COLO668 (cell line): ENCODE data around the gene NAA10.

Experiments
- DNase-seq: peaks from one replicate; lab custom pipeline; 2025; ENCODE audit not compliant: unreplicated experiment; lab: John Stamatoyannopoulos, UW

Gene NAA10

DNA sequence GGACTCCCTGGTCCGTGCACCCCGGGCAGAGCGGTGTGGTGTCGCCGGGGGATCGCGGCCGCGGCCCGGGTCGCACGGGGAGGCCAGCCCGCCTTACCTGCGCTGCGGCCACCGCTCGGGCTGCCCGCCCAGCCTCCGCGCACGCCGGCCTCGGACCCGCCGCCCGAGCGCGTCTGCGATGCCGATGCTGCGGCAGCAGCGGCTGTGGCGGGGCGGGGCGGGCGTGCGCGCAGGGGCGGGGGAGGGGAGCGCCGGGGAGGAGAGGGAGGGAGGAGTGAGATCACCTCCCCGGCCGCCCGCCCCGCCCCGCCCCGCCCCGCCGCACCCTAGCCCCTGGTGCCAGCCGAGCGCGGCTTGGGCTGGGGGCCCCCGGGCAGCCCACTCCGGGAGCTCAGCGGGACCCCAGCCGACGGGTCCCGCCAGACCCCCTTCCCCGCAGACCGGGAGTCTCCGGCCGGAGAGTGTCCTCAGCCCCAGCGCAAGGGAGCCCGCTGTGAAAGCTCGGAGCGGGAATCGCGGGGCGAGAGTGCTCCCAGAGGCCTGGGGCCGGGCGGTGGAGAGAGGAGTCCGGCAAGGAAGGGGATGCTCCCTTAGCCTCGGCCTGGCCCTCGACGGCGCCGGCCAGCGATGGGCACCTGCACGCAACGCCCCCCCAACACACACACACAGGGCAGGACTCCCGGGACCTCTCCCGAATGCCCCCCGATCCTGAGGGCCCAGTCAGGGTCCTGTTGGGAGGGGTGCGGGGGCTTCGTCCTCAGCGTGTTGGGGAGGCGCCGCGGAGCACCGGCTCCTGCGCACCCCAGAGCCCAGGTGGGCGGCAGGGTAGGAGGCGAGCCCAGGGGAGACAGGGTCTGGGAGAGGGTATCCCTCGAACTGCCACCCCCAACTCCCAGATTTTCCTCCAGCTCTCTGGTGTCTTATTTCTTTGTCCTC lies 48.6 kb downstream of the NAA10 start, which contains the start of gene L1CAM:
TSS of gene L1CAM (minus strand) at position 206 of the 936 bp plus-strand sequence. CDS start 10,337 bp downstream, outside the sequence.
- DNase-seq: peak; percentile 50

DNA sequence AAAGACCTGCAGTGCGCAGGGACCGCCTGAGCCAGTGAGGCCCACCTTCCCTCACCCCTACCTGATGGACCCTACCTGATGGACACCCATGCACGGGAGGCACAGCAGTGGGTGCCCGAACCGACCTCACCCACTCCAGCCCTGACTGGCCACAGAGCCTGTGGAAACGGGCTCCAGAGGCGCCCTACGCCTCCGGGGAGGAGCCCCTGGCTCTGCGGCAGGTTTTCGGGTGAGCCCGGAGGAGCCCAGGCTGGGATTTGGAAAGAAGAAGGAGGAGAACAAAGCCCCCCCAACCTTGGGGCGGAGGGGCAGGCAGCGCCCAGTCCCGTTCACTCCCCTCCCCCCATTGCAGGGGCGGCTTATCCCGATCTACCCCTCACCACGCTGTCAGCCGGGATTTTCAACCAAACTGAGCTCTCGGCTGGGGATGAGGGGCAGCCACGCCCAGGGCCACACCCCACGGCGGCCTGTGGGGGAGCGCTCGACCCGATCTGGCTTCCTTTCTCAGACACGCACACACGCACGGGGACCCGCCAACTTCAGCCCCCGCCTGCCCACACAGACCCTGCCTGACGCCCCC lies 49.5 kb downstream of the NAA10 start:
- no peak for DNase-seq

DNA sequence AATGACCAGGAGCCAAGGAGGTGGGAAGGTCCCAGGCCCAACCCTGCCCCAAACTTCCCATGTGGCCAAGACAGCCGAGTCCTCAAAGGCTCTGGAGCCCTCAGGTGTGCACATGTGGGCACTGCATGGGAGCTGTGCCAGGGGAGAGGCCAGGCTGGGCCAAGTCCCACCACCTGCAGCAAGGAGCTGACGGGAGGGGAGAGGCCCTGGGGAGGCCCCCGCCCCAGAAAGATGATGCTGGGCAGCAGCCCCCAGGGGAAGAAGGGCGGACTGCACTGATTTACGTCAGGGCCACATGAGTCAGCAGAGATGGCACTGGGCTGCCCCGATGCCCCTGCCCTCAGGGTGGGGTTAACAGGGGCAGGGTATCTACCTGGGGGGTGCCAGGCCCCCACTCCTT lies 50.2 kb downstream of the NAA10 start:
- DNase-seq: peak; percentile 21

DNA sequence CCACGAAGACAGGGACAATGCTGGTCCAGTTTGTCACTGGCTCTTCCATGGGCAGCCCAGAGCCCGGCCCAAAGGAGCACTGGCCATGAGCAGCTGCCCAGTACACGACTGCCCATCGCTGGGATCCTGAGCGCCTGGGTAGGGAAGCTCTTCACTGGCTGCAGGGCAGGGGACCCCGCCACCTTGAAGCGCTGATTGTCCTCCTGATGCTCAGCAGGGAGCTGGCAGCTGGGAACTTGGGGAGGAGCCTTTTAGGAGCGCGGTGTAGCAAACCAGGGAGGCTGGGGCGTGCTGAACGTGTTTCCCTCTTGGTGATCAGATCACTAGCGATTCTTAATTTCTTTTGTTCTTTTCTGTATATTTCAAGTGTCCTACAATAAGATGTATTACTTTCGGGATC lies 50.7 kb downstream of the NAA10 start:
- no peak for DNase-seq

DNA sequence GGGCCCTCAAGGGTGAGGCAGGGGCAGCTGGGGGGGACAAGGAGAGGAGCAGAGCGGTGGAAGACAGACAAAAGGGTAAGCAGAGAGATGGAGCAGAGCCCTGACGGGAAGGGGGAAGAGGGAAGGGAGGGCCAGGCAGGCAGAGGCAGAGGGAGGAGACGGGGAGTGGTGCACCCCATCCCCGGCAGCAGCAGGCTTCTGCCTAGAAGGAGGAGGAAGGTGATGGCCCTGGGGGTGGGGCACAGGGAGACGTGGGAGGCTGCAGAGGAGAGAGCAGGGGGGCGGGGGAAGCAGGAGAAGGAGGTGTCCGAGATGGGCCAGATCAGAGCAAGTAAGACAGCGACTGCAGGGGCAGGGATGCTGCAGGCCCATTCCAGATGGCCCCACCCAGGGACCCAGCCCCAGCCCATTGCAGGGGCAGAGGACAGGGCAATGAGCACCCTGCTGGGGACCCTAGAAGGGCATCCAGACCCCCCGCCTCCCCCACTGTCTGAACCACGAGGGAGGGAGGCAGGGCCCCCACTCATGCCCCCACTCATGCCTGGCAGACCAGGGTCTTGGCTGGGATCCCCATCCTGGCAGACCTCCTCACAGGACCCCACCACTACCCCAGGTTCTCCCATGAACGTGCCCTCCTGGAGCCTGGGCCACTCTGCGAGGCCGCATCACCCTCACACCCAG lies 51.5 kb downstream of the NAA10 start:
- DNase-seq: no peak

DNA sequence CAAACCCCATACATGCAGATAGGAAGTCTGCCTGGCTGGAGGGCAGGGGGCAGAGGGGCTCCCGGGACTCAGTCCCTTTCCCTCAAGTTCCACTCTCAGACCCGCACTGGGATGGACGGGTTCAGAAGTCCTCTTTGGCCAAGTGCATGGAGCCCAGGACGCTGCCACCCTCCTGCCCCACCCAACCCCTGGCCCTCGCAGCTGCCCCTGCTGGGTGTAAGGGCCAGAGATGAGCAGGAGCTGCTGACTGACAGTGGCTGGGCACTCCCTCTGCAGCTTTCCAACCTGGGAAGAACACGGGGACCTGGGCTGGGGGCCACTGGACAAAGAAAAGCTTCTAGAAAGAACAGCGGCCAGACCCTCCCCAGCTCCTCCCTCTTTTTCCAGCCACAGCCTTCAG lies 52.3 kb downstream of the NAA10 start:
- DNase-seq: no peak

DNA sequence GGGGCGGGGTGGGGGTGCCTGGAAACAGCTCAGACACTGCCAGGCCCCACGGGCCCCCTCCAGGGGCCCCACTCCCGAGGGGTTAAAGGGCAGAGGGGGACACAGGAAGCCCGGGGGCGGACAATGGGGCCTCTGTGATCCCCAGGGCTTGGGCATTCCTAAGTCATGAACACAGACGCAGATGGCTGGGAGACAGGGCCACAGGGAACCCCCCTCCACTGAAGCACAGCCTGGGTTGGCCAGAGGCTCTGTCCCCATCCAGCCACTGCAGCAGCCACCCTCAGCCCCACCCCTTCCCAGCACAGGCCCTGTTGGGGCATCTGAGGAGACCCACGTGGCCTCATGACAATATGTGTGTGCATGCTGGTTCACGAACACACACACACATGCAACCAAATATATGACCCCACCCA lies 52.7 kb downstream of the NAA10 start:
- DNase-seq: no peak

DNA sequence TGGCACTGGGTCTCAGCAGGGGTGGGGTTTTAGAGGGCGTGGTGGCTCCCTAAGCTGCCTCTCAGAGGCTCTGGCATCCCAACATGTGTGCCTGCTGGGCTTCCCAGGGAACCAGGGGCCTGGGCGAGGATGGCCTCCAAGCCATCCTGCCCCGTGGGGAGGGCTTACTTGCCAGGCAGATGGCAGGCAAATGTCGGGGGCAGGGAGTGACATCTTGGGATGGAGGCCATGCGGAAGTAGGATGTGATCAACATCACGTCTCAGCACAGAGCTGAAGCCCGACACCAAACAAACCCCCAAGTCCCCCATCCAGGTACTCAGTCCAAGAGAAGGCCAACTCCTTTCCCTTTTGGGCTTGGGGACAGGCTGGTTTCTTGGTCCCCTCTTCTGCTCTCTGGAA lies 53.6 kb downstream of the NAA10 start:
- no peak for DNase-seq

DNA sequence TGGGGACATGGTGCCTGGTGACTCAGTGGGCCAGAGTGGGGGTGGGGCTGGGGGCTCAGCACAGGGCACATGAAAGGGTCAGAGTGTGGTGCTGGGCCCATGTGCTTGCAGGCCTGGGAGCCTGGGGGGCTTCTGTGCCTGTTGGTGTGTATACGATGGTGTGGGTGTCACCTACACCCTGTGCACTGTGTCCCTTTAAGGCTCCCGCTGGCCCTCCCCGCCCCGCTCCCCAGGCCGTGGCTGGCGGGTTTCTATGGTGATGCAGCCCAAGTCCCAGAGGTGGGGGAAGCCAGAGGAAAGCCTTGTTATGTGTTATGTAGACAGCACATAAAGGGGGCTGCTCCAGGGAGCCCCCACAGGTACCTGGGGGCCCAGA lies 54.4 kb downstream of the NAA10 start:
- DNase-seq: no peak

DNA sequence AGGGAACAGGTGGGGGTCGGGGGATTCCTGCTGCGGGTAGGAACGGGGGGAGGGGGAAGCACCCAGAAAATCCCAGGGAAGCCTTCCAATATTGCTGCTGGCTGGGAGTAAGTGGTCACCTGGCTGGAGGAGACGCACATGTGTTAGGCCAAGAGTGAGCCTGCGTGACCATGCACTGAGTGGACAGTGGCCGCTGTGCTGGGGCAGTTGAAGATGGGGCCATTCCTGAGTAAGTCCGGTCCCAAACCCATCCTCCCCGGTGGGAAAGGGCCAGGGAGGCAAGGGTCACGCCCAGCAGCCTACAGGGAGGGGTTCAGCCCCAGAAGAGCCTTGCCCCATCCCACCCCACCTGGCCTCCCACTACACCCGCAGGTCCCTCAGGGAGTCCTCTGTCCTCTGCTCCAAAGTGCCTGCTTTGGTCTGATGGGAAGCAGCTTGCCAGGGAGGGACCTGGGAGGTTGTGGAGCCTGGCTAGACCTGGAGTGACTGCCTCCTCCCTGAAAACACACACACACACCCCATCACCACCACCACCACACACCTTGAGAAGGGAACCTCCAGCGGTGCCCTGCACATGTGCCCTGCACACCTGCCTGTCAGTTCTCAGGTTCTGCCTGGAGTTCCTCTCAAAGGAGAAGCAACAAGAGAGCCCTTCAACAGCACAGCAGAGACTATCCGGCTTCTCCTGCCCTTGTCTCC lies 54.9 kb downstream of the NAA10 start:
- DNase-seq: no peak
